ENCODE data around the gene MBD4. TPM values are rescaled to one million over a fixed set of nuclear protein-coding genes. Genes with fewer than 3 reads are reported as not detected.

MBD4 gene
- total and polyA plus RNA-seq, 2 experiments from 2014 or later = 33.9 to 59.3 TPM

- TF ChIP-seq EZH2 (IDR thresholded peaks at IDR 0.05; ENCODE audit: low read depth, unreplicated experiment) = no peak
- TF ChIP-seq, protein P1, sequence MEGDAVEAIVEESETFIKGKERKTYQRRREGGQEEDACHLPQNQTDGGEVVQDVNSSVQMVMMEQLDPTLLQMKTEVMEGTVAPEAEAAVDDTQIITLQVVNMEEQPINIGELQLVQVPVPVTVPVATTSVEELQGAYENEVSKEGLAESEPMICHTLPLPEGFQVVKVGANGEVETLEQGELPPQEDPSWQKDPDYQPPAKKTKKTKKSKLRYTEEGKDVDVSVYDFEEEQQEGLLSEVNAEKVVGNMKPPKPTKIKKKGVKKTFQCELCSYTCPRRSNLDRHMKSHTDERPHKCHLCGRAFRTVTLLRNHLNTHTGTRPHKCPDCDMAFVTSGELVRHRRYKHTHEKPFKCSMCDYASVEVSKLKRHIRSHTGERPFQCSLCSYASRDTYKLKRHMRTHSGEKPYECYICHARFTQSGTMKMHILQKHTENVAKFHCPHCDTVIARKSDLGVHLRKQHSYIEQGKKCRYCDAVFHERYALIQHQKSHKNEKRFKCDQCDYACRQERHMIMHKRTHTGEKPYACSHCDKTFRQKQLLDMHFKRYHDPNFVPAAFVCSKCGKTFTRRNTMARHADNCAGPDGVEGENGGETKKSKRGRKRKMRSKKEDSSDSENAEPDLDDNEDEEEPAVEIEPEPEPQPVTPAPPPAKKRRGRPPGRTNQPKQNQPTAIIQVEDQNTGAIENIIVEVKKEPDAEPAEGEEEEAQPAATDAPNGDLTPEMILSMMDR (conservative IDR thresholded peaks at IDR 0.05; ENCODE audit: low read depth in 2 of 2) = no peak
- TF ChIP-seq JUNB (IDR thresholded peaks at IDR 0.05; ENCODE audit: unreplicated experiment) = no peak
- TF ChIP-seq EZH2phosphoT487 (IDR thresholded peaks at IDR 0.05; ENCODE audit: unreplicated experiment) = no peak
- no peak for TF ChIP-seq ZNF331 (CRISPR knock-in tag; IDR thresholded peaks at IDR 0.05; ENCODE audit: low read depth)
- TF ChIP-seq NANOG (IDR thresholded peaks at IDR 0.05; ENCODE audit: borderline replicate concordance) = no peak
- TF ChIP-seq POLR2AphosphoS5 (IDR thresholded peaks at IDR 0.05; ENCODE audit: low read depth) = no peak
- DNase-seq (ENCODE audit: low spot score) = no peak
- no peak overlapping the region for H3K4me2 ChIP-seq
- no peak overlapping the region for H3K4me3 ChIP-seq
- no peaks in the 10 kb centered on the region for H3K27me3 ChIP-seq (ENCODE audit: insufficient read depth)
- Mint-ChIP-seq H3K4me1 (peaks cover 18% of the 10 kb centered on the region), H3K9me3 (no peaks in the 10 kb centered on the region), H3K36me3 (ENCODE audit: low read depth) (peaks cover 14% of the 10 kb centered on the region), H3K27ac (no peak overlapping the region), H3K27me3 (ENCODE audit: insufficient read depth, low read depth, poor library complexity) (peaks cover 2% of the 10 kb centered on the region), H3K4me3 (no peak overlapping the region)
- no peaks in the 10 kb centered on the region for H3K9me2 ChIP-seq (ENCODE audit: insufficient read depth)
- peaks cover 18% of the 10 kb centered on the region for H3K4me1 ChIP-seq (ENCODE audit: insufficient read depth)
- H3K36me3 ChIP-seq (ENCODE audit: insufficient read depth) = no peaks in the 10 kb centered on the region; the same call in 1 of the 2 replicates
- H4K20me1 ChIP-seq (replicated peaks; ENCODE audit: insufficient read depth) = no peaks in the 10 kb centered on the region
- no peak for ATAC-seq
- no peaks in the 10 kb centered on the region for H3K79me2 ChIP-seq (replicated peaks; ENCODE audit: insufficient read depth)
- no peak overlapping the region for H3K27ac ChIP-seq (ENCODE audit: low read depth)
- no peaks in the 10 kb centered on the region for H3F3A ChIP-seq (replicated peaks; ENCODE audit: low read depth)
- no peak overlapping the region for H2AFZ ChIP-seq
Observed at GRCh38 chr3:129453732-129454131, 14.0 kb upstream of the MBD4 start.

DNA sequence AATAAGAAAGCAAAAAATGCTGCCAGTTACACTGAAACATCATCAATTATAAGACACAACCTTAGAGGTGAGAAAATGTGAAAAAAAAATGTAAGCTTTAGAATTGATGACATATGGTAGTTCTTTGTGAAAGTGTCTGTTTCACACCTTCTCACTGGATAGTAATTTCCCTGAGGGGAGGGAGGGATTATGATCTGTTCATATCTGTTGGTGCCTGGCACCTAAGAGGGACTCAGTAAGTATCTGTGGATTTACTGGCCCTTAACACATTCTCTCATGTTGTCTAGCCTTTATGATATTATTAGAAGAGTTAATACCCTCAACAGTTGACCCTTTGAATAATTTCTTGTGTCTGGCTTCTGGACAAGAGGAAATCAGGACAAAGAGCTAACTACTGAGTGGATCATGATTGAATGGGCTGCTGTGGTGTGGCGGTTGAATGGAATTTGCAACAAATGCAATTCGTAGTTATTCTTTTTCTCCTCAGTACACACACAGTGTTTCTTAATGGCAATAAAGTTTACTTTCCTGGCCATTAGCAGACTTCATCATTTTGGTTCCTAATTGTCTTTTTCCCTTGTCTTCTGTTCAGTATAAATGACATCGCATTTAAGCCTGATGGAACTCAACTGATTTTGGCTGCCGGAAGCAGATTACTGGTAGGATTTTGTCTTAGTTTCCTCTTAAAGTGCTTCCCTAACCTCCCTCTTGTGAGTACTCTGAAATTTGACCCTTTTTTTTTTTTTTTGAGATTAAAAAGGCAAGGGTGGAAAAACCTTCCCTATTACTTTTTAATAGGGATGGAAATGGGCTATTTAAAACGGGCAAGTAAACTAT lies 9.7 kb upstream of the MBD4 start:
- peaks cover 6% of the 10 kb centered on the region; the same call in 1 of the 2 replicates for H3K79me2 ChIP-seq (replicated peaks; ENCODE audit: insufficient read depth)
- ATAC-seq = no peak
- H4K20me1 ChIP-seq (replicated peaks; ENCODE audit: insufficient read depth) = no peaks in the 10 kb centered on the region
- H3K27me3 ChIP-seq (ENCODE audit: insufficient read depth) = no peaks in the 10 kb centered on the region
- H3F3A ChIP-seq (replicated peaks; ENCODE audit: low read depth) = no peaks in the 10 kb centered on the region
- DNase-seq (ENCODE audit: low spot score) = peak; percentile 20
- H3K36me3 Mint-ChIP-seq (ENCODE audit: low read depth) = peaks cover 12% of the 10 kb centered on the region
- peaks cover 34% of the 10 kb centered on the region for H3K4me1 Mint-ChIP-seq
- H3K27ac Mint-ChIP-seq = peak overlapping the region; percentile 79
- peaks cover 32% of the 10 kb centered on the region for H3K4me1 ChIP-seq (ENCODE audit: insufficient read depth)
- peak overlapping the region; percentile 3; the same call in 1 of the 2 replicates for H3K4me2 ChIP-seq
- peaks cover 2% of the 10 kb centered on the region for H3K27me3 Mint-ChIP-seq (ENCODE audit: insufficient read depth, low read depth, poor library complexity)
- no peaks in the 10 kb centered on the region for H3K36me3 ChIP-seq (ENCODE audit: insufficient read depth)
- no peaks in the 10 kb centered on the region for H3K9me3 Mint-ChIP-seq
- peak overlapping the region; percentile 5; the same call in 1 of the 3 replicates for H3K4me3 Mint-ChIP-seq
- no peak overlapping the region for H2AFZ ChIP-seq
- peak overlapping the region; percentile 29; the same call in 1 of the 2 replicates for H3K27ac ChIP-seq (ENCODE audit: low read depth)
- H3K9me2 ChIP-seq (ENCODE audit: insufficient read depth) = no peaks in the 10 kb centered on the region
- no peak overlapping the region for H3K4me3 ChIP-seq
- TF ChIP-seq STAT1 (IDR thresholded peaks at IDR 0.05; ENCODE audit: unreplicated experiment) = no peak
- no peak for TF ChIP-seq CREB1 (CRISPR knock-in tag; IDR thresholded peaks at IDR 0.05; ENCODE audit: low read depth)
- no peak for TF ChIP-seq POLR2AphosphoS5 (IDR thresholded peaks at IDR 0.05; ENCODE audit: low read depth)
- no peak for TF ChIP-seq ETS1 (IDR thresholded peaks at IDR 0.05)
- TF ChIP-seq, protein P2, sequence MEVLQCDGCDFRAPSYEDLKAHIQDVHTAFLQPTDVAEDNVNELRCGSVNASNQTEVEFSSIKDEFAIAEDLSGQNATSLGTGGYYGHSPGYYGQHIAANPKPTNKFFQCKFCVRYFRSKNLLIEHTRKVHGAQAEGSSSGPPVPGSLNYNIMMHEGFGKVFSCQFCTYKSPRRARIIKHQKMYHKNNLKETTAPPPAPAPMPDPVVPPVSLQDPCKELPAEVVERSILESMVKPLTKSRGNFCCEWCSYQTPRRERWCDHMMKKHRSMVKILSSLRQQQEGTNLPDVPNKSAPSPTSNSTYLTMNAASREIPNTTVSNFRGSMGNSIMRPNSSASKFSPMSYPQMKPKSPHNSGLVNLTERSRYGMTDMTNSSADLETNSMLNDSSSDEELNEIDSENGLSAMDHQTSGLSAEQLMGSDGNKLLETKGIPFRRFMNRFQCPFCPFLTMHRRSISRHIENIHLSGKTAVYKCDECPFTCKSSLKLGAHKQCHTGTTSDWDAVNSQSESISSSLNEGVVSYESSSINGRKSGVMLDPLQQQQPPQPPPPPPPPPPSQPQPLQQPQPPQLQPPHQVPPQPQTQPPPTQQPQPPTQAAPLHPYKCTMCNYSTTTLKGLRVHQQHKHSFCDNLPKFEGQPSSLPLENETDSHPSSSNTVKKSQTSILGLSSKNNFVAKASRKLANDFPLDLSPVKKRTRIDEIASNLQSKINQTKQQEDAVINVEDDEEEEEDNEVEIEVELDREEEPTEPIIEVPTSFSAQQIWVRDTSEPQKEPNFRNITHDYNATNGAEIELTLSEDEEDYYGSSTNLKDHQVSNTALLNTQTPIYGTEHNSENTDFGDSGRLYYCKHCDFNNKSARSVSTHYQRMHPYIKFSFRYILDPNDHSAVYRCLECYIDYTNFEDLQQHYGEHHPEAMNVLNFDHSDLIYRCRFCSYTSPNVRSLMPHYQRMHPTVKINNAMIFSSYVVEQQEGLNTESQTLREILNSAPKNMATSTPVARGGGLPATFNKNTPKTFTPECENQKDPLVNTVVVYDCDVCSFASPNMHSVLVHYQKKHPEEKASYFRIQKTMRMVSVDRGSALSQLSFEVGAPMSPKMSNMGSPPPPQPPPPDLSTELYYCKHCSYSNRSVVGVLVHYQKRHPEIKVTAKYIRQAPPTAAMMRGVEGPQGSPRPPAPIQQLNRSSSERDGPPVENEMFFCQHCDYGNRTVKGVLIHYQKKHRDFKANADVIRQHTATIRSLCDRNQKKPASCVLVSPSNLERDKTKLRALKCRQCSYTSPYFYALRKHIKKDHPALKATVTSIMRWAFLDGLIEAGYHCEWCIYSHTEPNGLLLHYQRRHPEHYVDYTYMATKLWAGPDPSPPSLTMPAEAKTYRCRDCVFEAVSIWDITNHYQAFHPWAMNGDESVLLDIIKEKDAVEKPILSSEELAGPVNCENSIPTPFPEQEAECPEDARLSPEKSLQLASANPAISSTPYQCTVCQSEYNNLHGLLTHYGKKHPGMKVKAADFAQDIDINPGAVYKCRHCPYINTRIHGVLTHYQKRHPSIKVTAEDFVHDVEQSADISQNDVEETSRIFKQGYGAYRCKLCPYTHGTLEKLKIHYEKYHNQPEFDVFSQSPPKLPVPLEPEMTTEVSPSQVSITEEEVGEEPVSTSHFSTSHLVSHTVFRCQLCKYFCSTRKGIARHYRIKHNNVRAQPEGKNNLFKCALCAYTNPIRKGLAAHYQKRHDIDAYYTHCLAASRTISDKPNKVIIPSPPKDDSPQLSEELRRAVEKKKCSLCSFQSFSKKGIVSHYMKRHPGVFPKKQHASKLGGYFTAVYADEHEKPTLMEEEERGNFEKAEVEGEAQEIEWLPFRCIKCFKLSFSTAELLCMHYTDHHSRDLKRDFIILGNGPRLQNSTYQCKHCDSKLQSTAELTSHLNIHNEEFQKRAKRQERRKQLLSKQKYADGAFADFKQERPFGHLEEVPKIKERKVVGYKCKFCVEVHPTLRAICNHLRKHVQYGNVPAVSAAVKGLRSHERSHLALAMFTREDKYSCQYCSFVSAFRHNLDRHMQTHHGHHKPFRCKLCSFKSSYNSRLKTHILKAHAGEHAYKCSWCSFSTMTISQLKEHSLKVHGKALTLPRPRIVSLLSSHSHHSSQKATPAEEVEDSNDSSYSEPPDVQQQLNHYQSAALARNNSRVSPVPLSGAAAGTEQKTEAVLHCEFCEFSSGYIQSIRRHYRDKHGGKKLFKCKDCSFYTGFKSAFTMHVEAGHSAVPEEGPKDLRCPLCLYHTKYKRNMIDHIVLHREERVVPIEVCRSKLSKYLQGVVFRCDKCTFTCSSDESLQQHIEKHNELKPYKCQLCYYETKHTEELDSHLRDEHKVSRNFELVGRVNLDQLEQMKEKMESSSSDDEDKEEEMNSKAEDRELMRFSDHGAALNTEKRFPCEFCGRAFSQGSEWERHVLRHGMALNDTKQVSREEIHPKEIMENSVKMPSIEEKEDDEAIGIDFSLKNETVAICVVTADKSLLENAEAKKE (CRISPR knock-in tag; IDR thresholded peaks at IDR 0.05) = no peak
- TF ChIP-seq ZNF331 (CRISPR knock-in tag; IDR thresholded peaks at IDR 0.05; ENCODE audit: low read depth) = no peak
- TF ChIP-seq EZH2 (IDR thresholded peaks at IDR 0.05; ENCODE audit: low read depth, unreplicated experiment) = no peak
- no peak for TF ChIP-seq ZNF114 (CRISPR knock-in tag; IDR thresholded peaks at IDR 0.05)
- no peak for TF ChIP-seq JUNB (IDR thresholded peaks at IDR 0.05; ENCODE audit: unreplicated experiment)
